Duodenal mucosa (tissue), 2 donors: ENCODE results near the gene COMMD3.

Source experiments
- H3K27ac ChIP-seq: one replicate; pipeline ENCODE4 v1.7.0; 2013; ENCODE audit warnings: low read depth, low read length
- H3K27me3 ChIP-seq, 2 donors: one replicate each; pipeline ENCODE4 v1.7.0; 2013; ENCODE audit warnings: low read length in 2 of 2, control low read depth in 1 of 2; ENCODE audit not compliant: insufficient read depth in 2 of 2, control insufficient read depth in 1 of 2
- H3K36me3 ChIP-seq, 2 donors: one replicate each; pipeline ENCODE4 v1.7.0; 2013; ENCODE audit warnings: low read length in 2 of 2, control low read depth in 1 of 2; ENCODE audit not compliant: insufficient read depth in 2 of 2, control insufficient read depth in 1 of 2
- H3K4me1 ChIP-seq, 2 donors: one replicate each; pipeline ENCODE4 v1.7.0; 2013; ENCODE audit warnings: low read length in 2 of 2, control low read depth in 1 of 2; ENCODE audit not compliant: insufficient read depth in 2 of 2, control insufficient read depth in 1 of 2
- H3K4me3 ChIP-seq, 2 donors: one replicate each; pipeline ENCODE4 v1.7.0; 2013; ENCODE audit warnings: low read length in 2 of 2, low read depth in 1 of 2
- H3K9ac ChIP-seq, 2 donors: one replicate each; pipeline ENCODE4 v1.7.0; 2013; ENCODE audit warnings: low read length in 2 of 2, low read depth in 1 of 2
- H3K9me3 ChIP-seq, 2 donors: one replicate each; pipeline ENCODE4 v1.7.0; 2013; ENCODE audit warnings: low read length in 2 of 2, control low read depth in 1 of 2; ENCODE audit not compliant: control insufficient read depth in 1 of 2

COMMD3 gene

DNA sequence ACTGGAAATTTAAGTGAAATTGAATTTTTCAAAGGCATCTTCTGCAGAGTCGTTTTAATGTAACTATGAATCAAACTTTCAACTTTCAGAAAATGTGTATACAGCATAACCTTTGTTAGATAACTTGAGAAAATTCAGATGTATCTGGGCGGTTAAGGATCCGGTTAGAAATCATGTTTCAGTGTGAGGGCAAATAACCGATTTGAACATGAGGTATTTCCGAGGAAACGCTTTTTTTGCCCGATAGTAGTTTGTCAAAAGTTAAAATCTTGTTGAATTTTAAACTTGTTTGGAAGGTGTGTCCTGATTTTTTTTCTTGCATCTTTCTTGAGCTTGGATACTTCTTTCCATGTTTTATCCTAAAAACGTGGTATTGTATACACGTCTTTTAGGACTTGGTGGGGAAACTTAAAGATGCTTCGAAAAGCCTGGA lies 3.4 kb downstream of the COMMD3 start:
- Histone ChIP-seq H3K27me3 (peaks cover 14 to 27% of the 10 kb centered on the region in 2 donors), H3K9me3 (no peaks in the 10 kb centered on the region), H3K27ac (no peak overlapping the region), H3K36me3 (no peaks in the 10 kb centered on the region), H3K9ac (peak overlapping the region in 1 of 2 donors; percentile 60), H3K4me3 (peak overlapping the region; percentile 62 to 69), H3K4me1 (peaks cover 32 to 42% of the 10 kb centered on the region in 2 donors)

DNA sequence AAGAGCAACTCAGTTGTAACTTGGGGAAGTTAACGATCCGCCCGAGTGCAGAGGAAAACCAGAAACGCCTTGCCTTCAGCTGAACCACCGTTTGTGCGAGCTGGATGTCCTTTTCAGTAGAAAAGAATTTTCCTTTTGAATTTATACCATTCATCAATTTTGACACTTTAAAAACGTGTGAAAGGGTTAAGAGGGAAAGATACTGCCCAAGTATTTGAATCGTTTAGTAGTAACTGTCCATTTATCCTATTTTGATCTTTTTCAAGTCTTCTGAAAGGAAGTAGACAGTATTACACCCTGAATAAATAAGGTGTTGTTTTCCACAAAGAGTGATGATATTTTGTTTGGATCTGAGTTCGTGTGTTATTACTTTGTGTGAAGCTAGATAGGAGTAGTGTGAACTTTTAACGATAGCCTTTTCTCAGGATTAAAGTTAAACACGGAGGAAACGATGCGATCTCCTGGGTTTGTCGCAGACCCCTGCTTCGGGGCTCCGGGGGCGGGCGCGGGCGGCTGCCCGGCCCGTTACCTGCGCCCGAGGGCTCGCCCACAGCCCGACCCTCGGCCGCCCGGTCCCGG lies 3.9 kb downstream of the COMMD3 start:
- peaks cover 37 to 43% of the 10 kb centered on the region in 2 donors for H3K4me1 ChIP-seq
- H3K9me3 ChIP-seq: no peaks in the 10 kb centered on the region
- H3K27me3 ChIP-seq: peaks cover 14 to 32% of the 10 kb centered on the region in 2 donors
- H3K27ac ChIP-seq: peak overlapping the region; percentile 68
- peak overlapping the region; percentile 60 to 65 for H3K9ac ChIP-seq
- H3K4me3 ChIP-seq: peak overlapping the region; percentile 62 to 69
- H3K36me3 ChIP-seq: no peaks in the 10 kb centered on the region

DNA sequence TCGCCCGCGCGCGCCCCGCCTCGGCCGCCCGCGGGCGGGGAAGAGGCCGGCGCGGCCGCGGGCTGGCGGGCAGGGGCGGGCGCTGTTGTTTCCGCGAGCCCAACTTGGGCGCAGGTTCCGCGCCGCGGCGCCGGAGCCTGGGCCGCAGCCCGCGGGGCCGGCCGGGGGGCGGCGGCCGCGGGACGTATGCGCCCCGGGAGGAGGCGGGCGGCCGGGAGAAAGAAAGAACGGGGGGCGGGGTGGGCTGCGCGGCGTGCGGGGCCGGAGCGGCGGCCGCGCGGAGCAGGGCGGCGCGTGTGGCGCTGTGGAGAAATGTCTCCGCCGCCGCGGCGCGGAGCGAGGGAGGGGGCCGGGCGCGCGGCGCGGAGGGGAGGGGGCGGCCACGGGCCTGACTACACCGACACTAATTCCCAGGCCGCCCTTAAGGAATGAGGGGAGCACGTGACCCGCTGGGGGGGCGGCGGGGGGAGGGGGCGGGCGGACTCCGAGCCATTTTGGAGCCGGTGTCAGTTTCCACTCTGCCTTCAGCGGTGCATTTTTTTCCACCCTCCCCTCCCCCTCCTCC lies 4.5 kb downstream of the COMMD3 start, which contains the start of gene BMI1:
Gene BMI1 (plus strand): TSS at position 509 of the 565 bp plus-strand sequence. CDS start 5,351 bp downstream, outside the sequence.
- Histone ChIP-seq H3K27me3 (peaks cover 14 to 33% of the 10 kb centered on the region in 2 donors), H3K27ac (peak within 1 kb of the TSS; percentile 82), H3K4me3 (peak within 1 kb of the TSS; percentile 67 to 86), H3K4me1 (peaks cover 33 to 38% of the 10 kb centered on the region in 2 donors), H3K9me3 (no peaks in the 10 kb centered on the region), H3K36me3 (no peaks in the 10 kb centered on the region), H3K9ac (peak within 1 kb of the TSS; percentile 65 to 68)

DNA sequence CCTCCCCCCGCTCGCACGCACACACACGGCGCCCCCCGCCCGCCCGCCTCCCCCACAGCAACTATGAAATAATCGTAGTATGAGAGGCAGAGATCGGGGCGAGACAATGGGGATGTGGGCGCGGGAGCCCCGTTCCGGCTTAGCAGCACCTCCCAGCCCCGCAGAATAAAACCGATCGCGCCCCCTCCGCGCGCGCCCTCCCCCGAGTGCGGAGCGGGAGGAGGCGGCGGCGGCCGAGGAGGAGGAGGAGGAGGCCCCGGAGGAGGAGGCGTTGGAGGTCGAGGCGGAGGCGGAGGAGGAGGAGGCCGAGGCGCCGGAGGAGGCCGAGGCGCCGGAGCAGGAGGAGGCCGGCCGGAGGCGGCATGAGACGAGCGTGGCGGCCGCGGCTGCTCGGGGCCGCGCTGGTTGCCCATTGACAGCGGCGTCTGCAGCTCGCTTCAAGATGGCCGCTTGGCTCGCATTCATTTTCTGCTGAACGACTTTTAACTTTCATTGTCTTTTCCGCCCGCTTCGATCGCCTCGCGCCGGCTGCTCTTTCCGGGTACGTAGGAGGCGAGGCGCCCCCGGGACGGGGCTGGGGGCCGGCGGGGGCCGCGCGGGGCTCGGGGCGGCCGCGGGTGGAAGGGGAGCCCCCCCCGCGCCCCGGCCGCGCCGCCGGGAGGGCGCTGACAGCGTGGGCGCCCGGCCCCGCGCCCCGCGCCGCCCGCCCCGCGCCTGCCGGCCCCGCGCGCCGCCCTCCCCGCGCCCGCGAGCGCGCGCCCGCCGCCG lies 5.2 kb downstream of the COMMD3 start:
- peak overlapping the region; percentile 82 for H3K27ac ChIP-seq
- peaks cover 14 to 33% of the 10 kb centered on the region in 2 donors for H3K27me3 ChIP-seq
- peak overlapping the region; percentile 61 to 68 for H3K9ac ChIP-seq
- H3K4me3 ChIP-seq: peak overlapping the region; percentile 67 to 86
- H3K36me3 ChIP-seq: no peaks in the 10 kb centered on the region
- H3K9me3 ChIP-seq: no peaks in the 10 kb centered on the region
- H3K4me1 ChIP-seq: peaks cover 33 to 44% of the 10 kb centered on the region in 2 donors

DNA sequence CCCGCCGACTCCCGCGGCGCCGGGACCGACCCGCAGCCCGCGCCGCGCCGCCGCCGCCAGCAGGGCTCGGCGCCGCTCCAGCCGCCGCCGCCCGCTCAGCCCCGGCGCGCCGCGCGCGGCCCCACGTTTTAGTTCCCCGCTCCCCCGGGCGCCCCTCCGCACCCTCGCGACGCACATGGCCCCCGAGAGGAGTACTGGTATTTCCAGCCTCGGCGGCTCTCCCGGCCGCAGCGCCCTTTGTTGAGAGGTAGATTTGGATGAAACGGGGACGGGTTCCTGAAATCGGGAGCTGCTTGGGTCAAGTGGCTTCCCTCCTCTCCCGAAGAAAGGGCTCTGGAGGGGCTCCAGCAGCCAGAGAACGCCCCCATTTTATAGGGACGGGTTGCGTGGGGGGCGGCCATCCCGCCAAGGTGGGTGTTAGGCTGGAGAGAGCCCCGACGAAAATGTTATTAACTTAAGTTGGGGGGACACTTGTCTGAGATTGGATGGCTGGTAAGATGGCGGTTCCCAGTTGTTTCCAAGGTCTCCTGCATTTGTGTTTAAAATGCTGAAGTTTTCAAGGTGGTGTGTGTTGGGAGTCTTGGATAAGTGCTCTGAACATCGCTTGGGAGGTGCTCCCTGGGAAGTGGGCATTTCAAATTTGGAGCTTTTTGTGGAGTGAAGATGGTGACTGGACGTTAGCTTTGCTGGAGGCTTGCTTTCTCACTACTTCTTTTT lies 5.9 kb downstream of the COMMD3 start:
- peak overlapping the region; percentile 41 to 44 for H3K9ac ChIP-seq
- H3K27ac ChIP-seq: no peak overlapping the region
- peak overlapping the region; percentile 61 to 72 for H3K4me3 ChIP-seq
- no peaks in the 10 kb centered on the region for H3K9me3 ChIP-seq
- no peaks in the 10 kb centered on the region for H3K36me3 ChIP-seq
- H3K27me3 ChIP-seq: peaks cover 14 to 33% of the 10 kb centered on the region in 2 donors
- H3K4me1 ChIP-seq: peaks cover 33 to 44% of the 10 kb centered on the region in 2 donors

DNA sequence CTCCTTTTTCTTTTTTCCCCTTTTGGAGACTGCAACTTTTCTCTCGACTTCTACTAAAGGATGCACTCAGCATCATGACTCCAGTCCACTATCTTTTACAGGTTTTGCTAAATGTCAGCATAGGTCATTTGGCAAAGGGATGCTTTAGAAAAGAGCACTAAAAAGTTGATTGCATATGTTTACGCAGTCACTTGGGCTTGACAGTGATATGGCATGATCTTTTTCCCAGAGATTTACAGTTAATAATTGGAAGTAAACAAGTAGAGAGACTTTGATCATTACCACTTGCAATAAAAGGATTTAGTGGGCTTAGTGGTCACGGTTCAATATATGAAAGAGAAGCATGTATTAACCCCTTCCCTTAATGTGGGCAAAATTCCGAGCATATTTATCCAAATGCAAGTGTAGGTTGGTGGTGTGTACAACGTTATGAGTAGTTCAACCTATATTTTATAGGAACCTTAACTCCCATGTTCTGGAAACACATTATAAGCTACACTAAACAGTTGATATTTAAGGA lies 6.5 kb downstream of the COMMD3 start:
- Histone ChIP-seq H3K4me1 (peaks cover 28 to 42% of the 10 kb centered on the region in 2 donors), H3K4me3 (peak overlapping the region; percentile 61 to 72), H3K27ac (no peak overlapping the region), H3K9me3 (no peaks in the 10 kb centered on the region), H3K36me3 (no peaks in the 10 kb centered on the region), H3K27me3 (peaks cover 14 to 33% of the 10 kb centered on the region in 2 donors), H3K9ac (peak overlapping the region; percentile 41 to 44)

DNA sequence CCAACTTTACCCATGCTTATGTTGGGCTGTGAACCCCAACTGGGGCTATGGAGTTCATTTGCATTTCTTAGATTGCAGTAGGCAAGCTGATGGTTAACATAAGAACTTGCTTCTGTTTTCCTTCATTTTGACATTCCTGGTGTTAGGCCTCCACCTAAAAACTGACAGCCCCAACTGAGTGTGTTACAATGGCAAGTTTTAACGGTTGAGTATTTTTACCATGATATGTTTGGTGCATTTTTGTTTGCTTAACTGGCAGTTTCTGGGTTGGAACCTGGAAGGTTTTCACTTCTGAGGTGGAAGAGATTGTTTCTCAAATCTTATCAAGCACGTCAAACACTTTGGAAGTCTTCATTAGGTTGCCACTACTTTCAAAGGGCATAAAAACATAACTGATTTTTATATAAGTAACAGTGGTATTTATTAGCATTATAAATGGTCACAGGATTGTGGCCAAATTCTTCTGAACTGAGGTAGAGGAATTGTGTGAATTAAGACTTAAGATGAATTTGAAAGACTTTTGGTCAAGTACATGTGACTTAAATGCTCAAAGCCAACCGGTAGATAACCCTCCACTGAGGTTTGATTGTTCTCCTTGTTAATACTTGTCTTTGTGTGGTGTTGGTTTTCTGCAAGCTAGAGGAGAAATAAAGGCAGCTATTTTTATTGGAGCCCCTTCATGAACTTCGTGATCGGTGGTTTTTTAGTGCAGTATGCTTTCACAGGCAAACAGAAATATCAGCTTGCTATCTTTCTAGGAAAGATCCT lies 7.5 kb downstream of the COMMD3 start:
- Histone ChIP-seq H3K4me1 (peaks cover 21 to 35% of the 10 kb centered on the region in 2 donors), H3K27ac (no peak overlapping the region), H3K36me3 (peaks cover 0 to 4% of the 10 kb centered on the region in 2 donors), H3K27me3 (peaks cover 14 to 33% of the 10 kb centered on the region in 2 donors), H3K4me3 (peak overlapping the region in 1 of 2 donors; percentile 76), H3K9me3 (no peaks in the 10 kb centered on the region), H3K9ac (no peak overlapping the region)

DNA sequence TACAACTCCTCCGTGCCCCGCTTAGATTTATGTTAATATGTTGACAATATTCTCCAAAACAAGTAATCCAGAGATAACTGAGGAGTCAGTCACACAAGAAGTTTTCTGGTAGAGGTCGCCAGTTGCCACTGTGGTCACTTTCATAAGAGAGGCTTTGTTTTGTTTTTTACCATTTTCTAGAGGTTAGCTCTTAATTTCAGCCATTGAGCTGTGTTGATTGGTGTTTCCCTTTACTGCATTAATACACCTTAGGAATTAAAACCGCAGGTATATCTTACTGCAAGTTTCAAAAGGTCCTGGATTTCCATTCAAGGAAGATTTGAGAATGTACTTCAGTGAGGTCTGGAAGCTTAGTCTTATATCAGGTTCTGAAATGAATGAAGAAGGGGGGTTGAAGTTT lies 8.2 kb downstream of the COMMD3 start:
- Histone ChIP-seq H3K9me3 (no peaks in the 10 kb centered on the region), H3K27ac (no peak overlapping the region), H3K27me3 (peaks cover 14 to 33% of the 10 kb centered on the region in 2 donors), H3K4me3 (peak overlapping the region; percentile 55 to 76), H3K9ac (peak overlapping the region in 1 of 2 donors; percentile 8), H3K36me3 (peaks cover 7 to 8% of the 10 kb centered on the region in 2 donors), H3K4me1 (peaks cover 21 to 35% of the 10 kb centered on the region in 2 donors)

DNA sequence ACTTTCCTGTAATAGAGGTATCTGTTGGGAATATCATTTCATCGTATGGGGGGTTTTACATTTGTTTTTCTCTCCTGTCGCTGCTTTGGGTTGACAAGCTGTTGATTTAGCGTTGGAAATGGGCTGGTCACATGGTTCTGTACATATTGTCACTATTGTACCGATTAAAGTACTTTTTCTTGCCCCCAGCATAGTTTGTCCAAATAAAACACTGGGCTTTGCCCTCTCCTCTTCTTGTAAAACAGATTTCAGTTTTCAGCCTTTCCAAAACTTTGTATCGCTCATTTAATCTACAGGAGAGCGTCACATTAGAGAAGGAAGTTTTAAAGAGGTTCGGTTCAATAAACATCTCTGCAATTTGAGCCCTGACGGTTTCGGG lies 8.7 kb downstream of the COMMD3 start:
- Histone ChIP-seq H3K4me3 (peak overlapping the region; percentile 55 to 76), H3K4me1 (peaks cover 18 to 32% of the 10 kb centered on the region in 2 donors), H3K27ac (no peak overlapping the region), H3K36me3 (peaks cover 11 to 13% of the 10 kb centered on the region in 2 donors), H3K9ac (peak overlapping the region; percentile 8 to 46), H3K9me3 (no peaks in the 10 kb centered on the region), H3K27me3 (peaks cover 14 to 33% of the 10 kb centered on the region in 2 donors)
